ENCODE measurements around the gene SEMA6D.

DNA sequence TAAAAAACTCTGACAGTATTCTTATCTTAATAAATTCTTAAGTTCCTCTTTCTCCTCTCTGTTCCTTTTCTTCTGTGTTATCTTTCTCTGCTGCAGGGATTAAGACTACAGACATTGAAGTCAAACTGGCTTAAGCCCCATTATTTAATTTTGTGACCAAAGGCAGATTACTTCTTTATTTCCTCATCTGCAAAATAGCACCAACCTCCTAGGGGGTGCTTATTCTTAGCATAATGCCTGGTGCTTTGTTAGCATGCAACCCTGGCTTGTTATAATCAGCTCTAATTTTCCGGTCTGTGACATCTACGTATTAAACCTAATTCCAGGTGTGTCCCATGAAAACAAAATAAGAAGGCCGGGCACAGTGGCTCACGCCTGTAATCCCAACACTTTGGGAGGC, 23.8 kb downstream of the SEMA6D start:
- TF ChIP-seq CTCF (IDR thresholded peaks at IDR 0.05), result no peak
- TF ChIP-seq POLR2A (IDR thresholded peaks at IDR 0.05), result no peak

All from uterus (tissue), 2 donors.